ENCODE measurements around the gene RAB19. TPM values are rescaled to one million over a fixed set of nuclear protein-coding genes. Genes with fewer than 3 reads are reported as not detected.

The RAB19 gene
- total and polyA plus RNA-seq, 10 of the 15 experiments (the other 5 are each of a cell fraction or from before 2014, with no cell fraction given) = 0.14 to 1.0 (median 0.23) TPM; not detected in 5

- no peak for FAIRE-seq
- intact Hi-C loops (cut with micrococcal nuclease; ENCODE audit: unreplicated experiment) = no loop called here
- Histone ChIP-seq H3K79me2 (ENCODE audit: control insufficient read depth, insufficient read depth, low read length) (no peaks in the 10 kb centered on the region), H2AFZ (ENCODE audit: control insufficient read depth, low read depth, low read length) (no peak overlapping the region), H4K20me1 (ENCODE audit: control insufficient read depth, insufficient read depth) (no peaks in the 10 kb centered on the region), H3K36me3 (ENCODE audit: control insufficient read depth in 2 of 2, insufficient read depth in 2 of 2, low read length in 1 of 2) (no peaks in the 10 kb centered on the region), H3K27me3 (replicated peaks in 1 of 2; ENCODE audit: control insufficient read depth in 2 of 2, insufficient read depth in 2 of 2, low read length in 1 of 2) (no peaks in the 10 kb centered on the region), H3K4me2 (ENCODE audit: control insufficient read depth, insufficient read depth) (no peak overlapping the region), H3K9ac (ENCODE audit: control insufficient read depth, insufficient read depth, low read length) (no peak overlapping the region), H3K4me3 (no peak overlapping the region), H3K4me1 (ENCODE audit: control insufficient read depth, insufficient read depth, low read length) (no peaks in the 10 kb centered on the region), H3K27ac (ENCODE audit: control insufficient read depth, insufficient read depth) (no peak overlapping the region), H3K9me3 (replicated peaks; ENCODE audit: control insufficient read depth, insufficient read depth, low read length) (no peaks in the 10 kb centered on the region)
- BruUV-seq (replicated peaks) = no TSS peak
- no peak for DNase-seq (ENCODE audit: low read depth, low spot score)
- in situ Hi-C loops (cut with MboI) = no loop called here
- ChIA-PET RAD21 (ENCODE audit: unreplicated experiment) (no interaction called here), POLR2A (no interaction called here), SMC1A (ENCODE audit: uncharacterized antibody, unreplicated experiment) (no interaction called here), CTCF (no interaction called here)
- ATAC-seq = no peak
- 89% methylated on average over 3 of the region's 3 CpGs for WGBS (ENCODE audit: insufficient coverage, insufficient replicate concordance, low lambda C conversion rate, missing lambda C conversion rate)
- TF ChIP-seq STAT3 (IDR thresholded peaks at IDR 0.05; ENCODE audit: low read depth, low read length) = no peak
- no peak for TF ChIP-seq PAX8 (IDR thresholded peaks at IDR 0.05)
- no peak for TF ChIP-seq SIN3A (IDR thresholded peaks at IDR 0.05; ENCODE audit: low read depth, low read length)
- no peak for TF ChIP-seq CREB1 (IDR thresholded peaks at IDR 0.05; ENCODE audit: low read depth)
- no peak for TF ChIP-seq IKZF1 (conservative IDR thresholded peaks at IDR 0.05)
- TF ChIP-seq YBX1 (IDR thresholded peaks at IDR 0.05) = no peak
- TF ChIP-seq POLR2AphosphoS2 (IDR thresholded peaks at IDR 0.05; ENCODE audit: low read depth, low read length) = no peak
- no peak for TF ChIP-seq ZNF622 (IDR thresholded peaks at IDR 0.05)
- TF ChIP-seq, protein P1, sequence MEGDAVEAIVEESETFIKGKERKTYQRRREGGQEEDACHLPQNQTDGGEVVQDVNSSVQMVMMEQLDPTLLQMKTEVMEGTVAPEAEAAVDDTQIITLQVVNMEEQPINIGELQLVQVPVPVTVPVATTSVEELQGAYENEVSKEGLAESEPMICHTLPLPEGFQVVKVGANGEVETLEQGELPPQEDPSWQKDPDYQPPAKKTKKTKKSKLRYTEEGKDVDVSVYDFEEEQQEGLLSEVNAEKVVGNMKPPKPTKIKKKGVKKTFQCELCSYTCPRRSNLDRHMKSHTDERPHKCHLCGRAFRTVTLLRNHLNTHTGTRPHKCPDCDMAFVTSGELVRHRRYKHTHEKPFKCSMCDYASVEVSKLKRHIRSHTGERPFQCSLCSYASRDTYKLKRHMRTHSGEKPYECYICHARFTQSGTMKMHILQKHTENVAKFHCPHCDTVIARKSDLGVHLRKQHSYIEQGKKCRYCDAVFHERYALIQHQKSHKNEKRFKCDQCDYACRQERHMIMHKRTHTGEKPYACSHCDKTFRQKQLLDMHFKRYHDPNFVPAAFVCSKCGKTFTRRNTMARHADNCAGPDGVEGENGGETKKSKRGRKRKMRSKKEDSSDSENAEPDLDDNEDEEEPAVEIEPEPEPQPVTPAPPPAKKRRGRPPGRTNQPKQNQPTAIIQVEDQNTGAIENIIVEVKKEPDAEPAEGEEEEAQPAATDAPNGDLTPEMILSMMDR (IDR thresholded peaks at IDR 0.05 in 2 of 3, conservative IDR thresholded peaks at IDR 0.05 in 1 of 3; ENCODE audit: control insufficient read depth in 2 of 3, extremely low read depth in 1 of 3, insufficient read depth in 1 of 3, low read depth in 3 of 3, low read length in 3 of 3) = no peak
- no peak for TF ChIP-seq JUNB (IDR thresholded peaks at IDR 0.05)
- TF ChIP-seq, protein P2, sequence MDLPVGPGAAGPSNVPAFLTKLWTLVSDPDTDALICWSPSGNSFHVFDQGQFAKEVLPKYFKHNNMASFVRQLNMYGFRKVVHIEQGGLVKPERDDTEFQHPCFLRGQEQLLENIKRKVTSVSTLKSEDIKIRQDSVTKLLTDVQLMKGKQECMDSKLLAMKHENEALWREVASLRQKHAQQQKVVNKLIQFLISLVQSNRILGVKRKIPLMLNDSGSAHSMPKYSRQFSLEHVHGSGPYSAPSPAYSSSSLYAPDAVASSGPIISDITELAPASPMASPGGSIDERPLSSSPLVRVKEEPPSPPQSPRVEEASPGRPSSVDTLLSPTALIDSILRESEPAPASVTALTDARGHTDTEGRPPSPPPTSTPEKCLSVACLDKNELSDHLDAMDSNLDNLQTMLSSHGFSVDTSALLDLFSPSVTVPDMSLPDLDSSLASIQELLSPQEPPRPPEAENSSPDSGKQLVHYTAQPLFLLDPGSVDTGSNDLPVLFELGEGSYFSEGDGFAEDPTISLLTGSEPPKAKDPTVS (IDR thresholded peaks at IDR 0.05; ENCODE audit: low read depth, low read length) = no peak
- no peak for TF ChIP-seq TCF7 (IDR thresholded peaks at IDR 0.05; ENCODE audit: borderline replicate concordance)
- no peak for TF ChIP-seq TCF3 (IDR thresholded peaks at IDR 0.05; ENCODE audit: borderline replicate concordance, insufficient read depth, low read depth, low read length)
- no peak for TF ChIP-seq IRF5 (IDR thresholded peaks at IDR 0.05; ENCODE audit: borderline replicate concordance)
- TF ChIP-seq, protein P3, sequence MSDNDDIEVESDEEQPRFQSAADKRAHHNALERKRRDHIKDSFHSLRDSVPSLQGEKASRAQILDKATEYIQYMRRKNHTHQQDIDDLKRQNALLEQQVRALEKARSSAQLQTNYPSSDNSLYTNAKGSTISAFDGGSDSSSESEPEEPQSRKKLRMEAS (IDR thresholded peaks at IDR 0.05; ENCODE audit: low read depth, low read length) = no peak
- no peak for TF ChIP-seq CBX3 (IDR thresholded peaks at IDR 0.05; ENCODE audit: borderline replicate concordance, low read depth)
- TF ChIP-seq HCFC1 (IDR thresholded peaks at IDR 0.05; ENCODE audit: low read length) = no peak
- TF ChIP-seq, protein P4, sequence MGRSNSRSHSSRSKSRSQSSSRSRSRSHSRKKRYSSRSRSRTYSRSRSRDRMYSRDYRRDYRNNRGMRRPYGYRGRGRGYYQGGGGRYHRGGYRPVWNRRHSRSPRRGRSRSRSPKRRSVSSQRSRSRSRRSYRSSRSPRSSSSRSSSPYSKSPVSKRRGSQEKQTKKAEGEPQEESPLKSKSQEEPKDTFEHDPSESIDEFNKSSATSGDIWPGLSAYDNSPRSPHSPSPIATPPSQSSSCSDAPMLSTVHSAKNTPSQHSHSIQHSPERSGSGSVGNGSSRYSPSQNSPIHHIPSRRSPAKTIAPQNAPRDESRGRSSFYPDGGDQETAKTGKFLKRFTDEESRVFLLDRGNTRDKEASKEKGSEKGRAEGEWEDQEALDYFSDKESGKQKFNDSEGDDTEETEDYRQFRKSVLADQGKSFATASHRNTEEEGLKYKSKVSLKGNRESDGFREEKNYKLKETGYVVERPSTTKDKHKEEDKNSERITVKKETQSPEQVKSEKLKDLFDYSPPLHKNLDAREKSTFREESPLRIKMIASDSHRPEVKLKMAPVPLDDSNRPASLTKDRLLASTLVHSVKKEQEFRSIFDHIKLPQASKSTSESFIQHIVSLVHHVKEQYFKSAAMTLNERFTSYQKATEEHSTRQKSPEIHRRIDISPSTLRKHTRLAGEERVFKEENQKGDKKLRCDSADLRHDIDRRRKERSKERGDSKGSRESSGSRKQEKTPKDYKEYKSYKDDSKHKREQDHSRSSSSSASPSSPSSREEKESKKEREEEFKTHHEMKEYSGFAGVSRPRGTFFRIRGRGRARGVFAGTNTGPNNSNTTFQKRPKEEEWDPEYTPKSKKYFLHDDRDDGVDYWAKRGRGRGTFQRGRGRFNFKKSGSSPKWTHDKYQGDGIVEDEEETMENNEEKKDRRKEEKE (IDR thresholded peaks at IDR 0.05) = no peak
Observed at GRCh38 chr7:140423501-140423900, 19.6 kb downstream of the RAB19 start.
